ENCODE data around the gene AKAP8.

The AKAP8 gene

GRCh38 chr19:15372891-15373301 is 6.7 kb downstream of the AKAP8 start:
- H2AFZ ChIP-seq (ENCODE audit: low read depth, low read length), result no peak overlapping the region
- H3K27ac ChIP-seq (ENCODE audit: low read length), result no peak overlapping the region
- H3K4me1 ChIP-seq (ENCODE audit: low read length), result peaks cover 12% of the 10 kb centered on the region
- H3K36me3 ChIP-seq (replicated peaks; ENCODE audit: low read depth, low read length), result peaks cover 68% of the 10 kb centered on the region
- H4K20me1 ChIP-seq (ENCODE audit: insufficient read depth, low read length), result peaks cover 43% of the 10 kb centered on the region
- TF ChIP-seq EZH2phosphoT487 (IDR thresholded peaks at IDR 0.05; ENCODE audit: low read depth), result no peak
- TF ChIP-seq CTCF (IDR thresholded peaks at IDR 0.05; ENCODE audit: low read depth, low read length), result no peak
- no peak overlapping the region for H3K4me3 ChIP-seq (ENCODE audit: low read length)
- H3K4me2 ChIP-seq (ENCODE audit: low read length), result no peak overlapping the region
- H3K9ac ChIP-seq (ENCODE audit: low read length), result no peak overlapping the region
- peaks cover 68% of the 10 kb centered on the region for H3K79me2 ChIP-seq (ENCODE audit: low read length)
- H3K9me3 ChIP-seq (ENCODE audit: insufficient read depth, low read length), result no peaks in the 10 kb centered on the region
- no peaks in the 10 kb centered on the region for H3K27me3 ChIP-seq (ENCODE audit: low read depth, low read length)

GRCh38 chr19:15372470-15372869 is 7.1 kb downstream of the AKAP8 start:
- Histone ChIP-seq H3K27ac (ENCODE audit: low read length) (no peak overlapping the region), H3K9ac (ENCODE audit: low read length) (no peak overlapping the region), H2AFZ (ENCODE audit: low read depth, low read length) (no peak overlapping the region), H3K27me3 (ENCODE audit: low read depth, low read length) (no peaks in the 10 kb centered on the region), H3K4me3 (ENCODE audit: low read length) (no peak overlapping the region), H3K4me1 (ENCODE audit: low read length) (peaks cover 8% of the 10 kb centered on the region), H3K9me3 (ENCODE audit: insufficient read depth, low read length) (no peaks in the 10 kb centered on the region), H4K20me1 (ENCODE audit: insufficient read depth, low read length) (peaks cover 39% of the 10 kb centered on the region), H3K79me2 (ENCODE audit: low read length) (peaks cover 63% of the 10 kb centered on the region), H3K4me2 (ENCODE audit: low read length) (no peak overlapping the region), H3K36me3 (replicated peaks; ENCODE audit: low read depth, low read length) (peaks cover 72% of the 10 kb centered on the region)
- TF ChIP-seq CTCF (IDR thresholded peaks at IDR 0.05; ENCODE audit: low read depth, low read length) (no peak), EZH2phosphoT487 (IDR thresholded peaks at IDR 0.05; ENCODE audit: low read depth) (no peak)

GRCh38 chr19:15371786-15372380 is 7.7 kb downstream of the AKAP8 start:
- peaks cover 72% of the 10 kb centered on the region for H3K36me3 ChIP-seq (replicated peaks; ENCODE audit: low read depth, low read length)
- H3K79me2 ChIP-seq (ENCODE audit: low read length), result peaks cover 58% of the 10 kb centered on the region
- TF ChIP-seq EZH2phosphoT487 (IDR thresholded peaks at IDR 0.05; ENCODE audit: low read depth) (no peak), CTCF (IDR thresholded peaks at IDR 0.05; ENCODE audit: low read depth, low read length) (no peak)
- H3K27me3 ChIP-seq (ENCODE audit: low read depth, low read length), result no peaks in the 10 kb centered on the region
- no peak overlapping the region for H3K4me2 ChIP-seq (ENCODE audit: low read length)
- no peak overlapping the region for H2AFZ ChIP-seq (ENCODE audit: low read depth, low read length)
- H3K4me3 ChIP-seq (ENCODE audit: low read length), result no peak overlapping the region
- no peak overlapping the region for H3K9ac ChIP-seq (ENCODE audit: low read length)
- no peaks in the 10 kb centered on the region for H3K9me3 ChIP-seq (ENCODE audit: insufficient read depth, low read length)
- peaks cover 3% of the 10 kb centered on the region for H3K4me1 ChIP-seq (ENCODE audit: low read length)
- H3K27ac ChIP-seq (ENCODE audit: low read length), result no peak overlapping the region
- H4K20me1 ChIP-seq (ENCODE audit: insufficient read depth, low read length), result peaks cover 35% of the 10 kb centered on the region

- Histone ChIP-seq H3K9me3 (ENCODE audit: insufficient read depth, low read length) (no peaks in the 10 kb centered on the region), H3K36me3 (replicated peaks; ENCODE audit: low read depth, low read length) (peaks cover 75% of the 10 kb centered on the region), H3K79me2 (ENCODE audit: low read length) (peaks cover 50% of the 10 kb centered on the region), H4K20me1 (ENCODE audit: insufficient read depth, low read length) (peaks cover 31% of the 10 kb centered on the region), H3K4me2 (ENCODE audit: low read length) (no peak overlapping the region), H3K9ac (ENCODE audit: low read length) (no peak overlapping the region), H3K4me1 (ENCODE audit: low read length) (no peaks in the 10 kb centered on the region), H2AFZ (ENCODE audit: low read depth, low read length) (no peak overlapping the region), H3K27ac (ENCODE audit: low read length) (no peak overlapping the region), H3K4me3 (ENCODE audit: low read length) (no peak overlapping the region), H3K27me3 (ENCODE audit: low read depth, low read length) (no peaks in the 10 kb centered on the region)
- TF ChIP-seq CTCF (IDR thresholded peaks at IDR 0.05; ENCODE audit: low read depth, low read length), result no peak
- TF ChIP-seq EZH2phosphoT487 (IDR thresholded peaks at IDR 0.05; ENCODE audit: low read depth), result no peak
Observed at GRCh38 chr19:15371119-15371518, 8.5 kb downstream of the AKAP8 start.
